NCI-H1417 treated with DMSO at 0.1 percent for 48 hours (cell line): ENCODE data around the gene DYNLRB2.

ENCODE experiments used
- DNase-seq: peaks from one replicate; lab custom pipeline; 2025; lab: John Stamatoyannopoulos, UW

DYNLRB2 gene

DNA sequence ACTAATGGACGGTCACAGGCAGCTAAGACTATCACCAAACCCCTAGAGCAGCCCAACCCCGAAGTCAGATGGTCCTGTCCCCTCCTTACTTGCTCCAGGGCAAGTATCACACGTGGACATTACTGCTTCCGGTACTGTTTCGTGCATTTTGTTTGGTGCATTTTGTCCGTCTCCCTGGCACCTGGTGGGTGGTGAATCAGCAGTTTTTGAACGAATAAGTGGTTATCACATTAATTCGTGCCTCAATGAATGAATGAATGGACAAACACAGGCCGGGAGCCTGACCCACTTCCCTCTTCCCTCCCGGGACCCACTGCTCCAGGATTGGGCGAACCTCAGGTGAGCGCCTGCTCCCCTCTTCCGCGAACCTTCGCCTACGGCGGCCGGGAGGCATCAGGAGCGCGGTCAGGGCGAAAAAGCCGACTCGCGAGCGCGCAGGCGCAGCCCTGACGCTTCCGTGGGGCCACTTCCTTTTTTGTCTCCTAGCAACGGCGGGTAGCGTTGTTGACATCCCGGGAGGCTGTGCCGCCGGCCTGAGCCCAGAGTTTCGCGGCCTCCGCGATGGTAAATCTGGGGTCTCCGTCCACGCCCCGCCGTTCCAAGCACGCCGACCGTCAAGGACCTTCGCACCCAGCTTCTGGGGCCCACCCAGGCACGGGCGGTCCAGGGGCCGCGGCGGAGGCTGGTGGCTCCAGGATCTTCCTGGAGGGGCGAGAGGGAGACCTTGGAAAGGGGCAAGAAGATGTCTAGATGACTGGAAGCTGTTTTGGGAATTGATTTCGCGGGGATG lies at the start of gene DYNLRB2:
Gene DYNLRB2 (plus strand): TSS at position 478 of the 790 bp plus-strand sequence. CDS start 84 bp downstream, at position 562.
- DNase-seq = peak; percentile 65

DNA sequence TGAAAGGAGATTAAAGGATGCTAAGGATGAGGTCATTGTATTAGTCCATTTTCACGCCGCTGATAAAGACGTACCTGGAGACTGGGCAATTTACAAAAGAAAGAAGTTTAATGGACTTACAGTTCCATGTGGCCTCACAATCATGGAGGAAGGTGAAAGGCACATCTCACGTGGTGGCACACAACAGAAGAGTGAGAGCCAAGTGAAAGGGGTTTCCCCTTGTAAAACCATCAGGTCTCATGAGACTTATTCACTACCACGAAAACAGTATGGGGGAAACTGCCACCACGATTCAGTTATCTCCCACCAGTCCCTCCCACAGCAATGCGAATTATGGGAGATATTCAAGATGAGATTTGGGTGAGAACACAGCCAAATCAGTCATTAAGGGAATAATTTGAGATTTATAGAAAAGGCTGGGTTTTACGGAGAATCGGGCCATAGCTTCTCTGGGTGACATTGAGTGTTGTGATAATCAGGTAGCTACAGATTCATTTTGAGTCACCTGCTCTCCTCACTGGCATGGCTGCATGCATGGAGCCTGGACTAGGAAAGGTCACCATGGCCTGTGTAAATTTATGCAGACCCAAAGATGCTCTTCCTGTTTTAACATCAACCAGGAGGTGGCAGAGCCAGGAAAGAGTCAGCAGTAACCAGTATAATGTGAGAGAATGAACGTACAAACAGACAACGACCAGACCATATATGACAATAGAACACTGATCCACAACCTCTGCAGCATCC lies 40.5 kb upstream of the DYNLRB2 start:
- DNase-seq = no peak

DNA sequence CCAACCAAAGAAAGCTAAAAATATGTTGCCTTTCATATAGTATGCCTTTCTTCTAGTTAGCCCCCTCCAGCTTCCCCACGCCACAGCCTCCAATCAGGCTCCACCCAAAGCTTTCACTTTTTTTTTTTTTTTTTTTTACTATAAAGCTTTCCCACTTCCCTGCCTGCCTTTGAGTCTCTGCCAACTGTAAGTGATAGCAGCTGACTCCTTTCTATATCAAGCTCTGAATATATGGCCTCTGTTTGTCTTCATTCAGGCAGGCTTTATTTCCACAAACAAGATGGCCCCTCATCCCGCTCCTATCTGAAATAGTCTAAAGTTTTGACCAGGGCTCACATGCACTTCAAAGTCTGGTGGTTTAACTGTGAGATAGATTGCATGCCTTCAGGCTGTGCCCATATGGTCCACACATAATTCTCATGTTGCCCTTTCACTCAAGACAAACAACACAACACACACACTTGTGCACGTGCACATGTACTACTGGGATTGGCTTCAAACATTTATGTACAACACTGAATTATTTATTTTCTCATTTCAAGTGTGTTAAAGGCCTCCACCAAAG lies 39.8 kb upstream of the DYNLRB2 start:
- no peak for DNase-seq

DNA sequence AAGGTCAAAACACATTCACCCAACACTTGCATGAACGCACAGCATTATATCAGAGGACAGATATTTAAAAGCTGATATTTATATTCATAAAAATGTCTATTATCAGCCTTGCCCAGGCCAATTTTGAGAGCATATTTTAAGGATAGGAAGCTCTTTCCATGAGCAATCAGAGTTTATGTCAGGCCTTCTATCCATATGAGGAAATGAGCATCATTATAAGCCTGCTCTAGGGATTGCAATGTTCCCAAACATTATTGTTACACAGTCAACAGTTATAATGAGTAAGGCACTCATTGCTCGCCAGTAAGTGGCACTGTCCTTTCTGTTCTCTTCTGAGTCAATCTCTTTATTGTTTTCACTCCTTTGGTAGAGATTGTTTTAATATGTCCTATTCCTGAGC lies 37.7 kb upstream of the DYNLRB2 start:
- no peak for DNase-seq

DNA sequence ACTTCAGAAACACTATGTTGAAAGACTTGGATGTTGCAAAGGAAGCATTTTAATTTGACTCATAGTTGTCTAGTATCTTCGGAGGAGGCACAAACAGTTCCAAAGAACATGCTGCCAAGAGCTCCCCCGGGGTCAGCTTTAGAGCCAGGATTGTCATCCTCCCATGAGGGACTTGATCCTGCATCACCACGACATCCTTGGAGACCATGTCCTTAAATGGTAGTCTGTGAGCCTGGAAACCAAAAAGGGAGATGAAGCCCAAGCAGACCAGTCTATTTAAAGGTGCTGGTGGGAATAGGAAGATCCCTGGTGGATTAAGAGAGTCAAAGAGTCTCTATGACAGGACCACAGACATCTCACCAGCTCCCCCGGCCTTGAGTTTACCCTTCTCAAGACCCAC lies 33.3 kb upstream of the DYNLRB2 start:
- no peak for DNase-seq

DNA sequence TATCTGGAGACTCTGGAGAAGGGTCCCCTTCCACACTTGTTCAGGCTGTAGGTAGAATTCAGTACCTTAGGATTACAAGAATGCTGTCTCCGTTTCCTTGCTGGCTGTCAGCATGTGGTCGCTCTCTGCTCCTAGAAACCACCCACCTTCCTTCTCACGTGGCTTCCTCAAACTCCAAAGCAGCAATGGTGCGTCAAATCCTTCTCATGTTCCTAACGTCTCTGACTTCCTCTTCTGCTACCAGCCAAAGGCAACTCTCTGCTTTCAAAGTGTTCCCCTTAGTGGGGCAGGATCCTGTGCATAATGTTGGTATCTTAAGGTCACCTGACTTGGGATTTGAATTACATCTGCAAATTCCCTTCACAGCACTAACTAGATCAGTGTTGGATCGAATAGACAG lies 30.9 kb upstream of the DYNLRB2 start:
- no peak for DNase-seq

DNA sequence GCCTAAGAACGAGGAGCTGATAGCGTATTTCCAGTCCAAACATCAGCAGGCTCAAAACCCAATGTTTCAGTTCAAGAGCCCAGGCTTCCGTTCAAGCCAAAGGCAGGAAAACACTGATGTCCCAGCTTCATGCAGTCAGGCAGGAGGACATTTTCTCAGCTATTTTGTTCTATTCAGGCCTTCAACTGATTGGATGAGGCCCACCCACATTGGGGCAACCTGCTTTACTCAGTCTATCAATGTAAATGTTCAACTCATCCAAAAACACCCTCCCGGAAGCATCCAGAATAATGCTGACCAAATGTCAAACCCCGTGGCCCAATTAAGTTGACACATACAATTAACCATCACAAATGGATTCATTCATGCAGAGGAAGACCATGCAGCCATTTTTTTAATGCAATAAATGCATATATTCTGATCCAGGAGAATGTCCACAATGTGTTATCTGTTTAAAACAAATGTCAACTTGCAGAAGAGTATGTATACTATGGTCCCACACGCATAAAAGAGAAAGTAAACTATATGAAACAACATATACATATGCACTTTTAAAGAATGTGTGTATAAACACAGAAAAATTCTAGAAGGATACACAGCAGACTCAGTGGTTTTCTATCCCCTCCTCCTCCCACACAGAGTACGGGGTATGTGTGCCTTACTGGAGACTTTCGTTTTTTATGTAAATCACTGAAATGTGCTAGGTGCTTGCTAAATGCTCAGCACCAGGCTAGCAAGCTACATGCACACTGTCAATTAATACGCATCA lies 28.8 kb upstream of the DYNLRB2 start:
- DNase-seq = no peak

DNA sequence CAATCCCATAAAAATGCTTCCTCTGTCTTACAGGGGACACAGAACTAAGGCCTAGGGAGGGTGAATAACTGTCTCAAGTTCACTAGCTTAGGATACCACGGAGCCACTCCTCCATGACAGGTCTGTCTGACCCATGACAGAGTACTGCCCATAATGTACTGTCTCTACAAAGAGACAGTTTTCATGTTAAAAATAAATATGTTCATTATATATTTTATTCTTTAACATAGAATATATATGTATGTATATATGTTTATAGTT lies 28.3 kb upstream of the DYNLRB2 start:
- no peak for DNase-seq

DNA sequence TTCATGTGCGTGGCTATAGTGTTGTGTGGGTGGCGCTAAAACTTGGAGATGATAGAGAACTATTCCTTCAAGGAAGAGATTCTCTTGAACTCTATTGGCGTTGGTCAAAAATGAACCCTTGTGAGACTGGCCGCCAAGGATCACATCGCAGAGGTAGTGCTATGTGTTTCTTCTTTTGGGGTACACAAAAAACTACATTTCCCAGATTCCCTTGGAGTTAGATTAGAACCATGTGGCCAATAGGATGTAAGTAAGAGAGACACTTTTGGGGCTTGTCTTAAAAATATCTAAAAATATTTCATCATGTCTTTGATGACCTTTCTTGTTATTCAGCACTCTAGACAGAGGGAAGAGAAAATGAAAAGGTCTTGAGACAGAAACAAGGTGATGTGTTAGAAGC lies 25.4 kb upstream of the DYNLRB2 start:
- no peak for DNase-seq

DNA sequence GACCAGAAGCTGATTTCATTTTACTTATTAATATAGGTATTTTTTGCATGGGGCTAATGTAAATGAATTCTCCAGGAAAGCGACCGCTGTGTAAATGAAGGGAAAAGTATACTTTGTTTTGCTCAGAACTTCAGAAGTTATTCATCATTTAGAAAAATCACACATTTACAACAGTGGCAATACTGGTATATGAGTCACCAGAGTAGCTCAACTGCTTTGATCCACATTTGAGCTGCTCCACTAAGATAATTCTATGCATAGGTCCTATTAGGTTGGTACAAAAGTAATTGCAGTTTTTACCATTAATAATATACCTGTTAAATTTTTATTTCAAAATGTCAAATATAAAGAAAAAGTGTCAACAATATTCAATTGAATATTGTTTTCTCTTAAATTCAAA lies 22.9 kb upstream of the DYNLRB2 start:
- DNase-seq = no peak

DNA sequence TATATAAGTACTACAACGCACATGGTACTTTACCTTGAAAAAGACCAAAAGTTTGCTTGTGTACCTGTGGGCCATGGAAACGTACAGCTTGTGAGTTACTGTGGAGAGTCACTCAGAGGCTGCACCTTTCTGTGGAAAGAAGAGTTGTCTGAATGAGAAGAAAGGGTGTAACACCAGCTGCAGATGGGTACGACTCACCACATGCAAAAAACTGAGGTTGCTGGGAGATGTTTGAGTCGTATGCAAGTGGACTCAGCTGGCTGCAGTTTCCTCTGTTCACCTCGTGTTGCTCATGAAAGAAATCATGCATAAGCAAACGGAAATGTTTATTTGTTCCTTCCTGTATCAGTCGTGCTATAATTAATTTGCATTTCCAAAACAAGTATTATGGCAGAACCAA lies 22.4 kb upstream of the DYNLRB2 start:
- DNase-seq = no peak

DNA sequence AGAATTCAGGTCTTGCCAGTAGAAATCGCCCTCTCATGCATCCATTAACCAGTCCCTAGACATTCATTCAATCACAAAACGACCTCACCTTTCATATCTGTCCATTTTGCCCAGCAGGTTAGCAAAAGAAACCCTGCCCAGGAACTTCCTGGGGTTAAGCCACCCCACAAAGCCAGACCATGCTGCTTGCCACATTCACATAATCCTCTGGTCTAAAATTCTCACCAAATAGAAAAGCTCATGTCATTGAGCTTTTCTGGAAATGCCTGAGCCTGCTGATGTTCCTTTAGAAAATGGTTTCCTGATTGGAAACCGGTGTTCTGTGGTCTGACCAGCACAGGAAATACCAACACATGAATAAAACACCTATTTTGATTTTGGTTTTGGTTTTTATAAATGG lies 21.6 kb upstream of the DYNLRB2 start:
- DNase-seq = no peak

DNA sequence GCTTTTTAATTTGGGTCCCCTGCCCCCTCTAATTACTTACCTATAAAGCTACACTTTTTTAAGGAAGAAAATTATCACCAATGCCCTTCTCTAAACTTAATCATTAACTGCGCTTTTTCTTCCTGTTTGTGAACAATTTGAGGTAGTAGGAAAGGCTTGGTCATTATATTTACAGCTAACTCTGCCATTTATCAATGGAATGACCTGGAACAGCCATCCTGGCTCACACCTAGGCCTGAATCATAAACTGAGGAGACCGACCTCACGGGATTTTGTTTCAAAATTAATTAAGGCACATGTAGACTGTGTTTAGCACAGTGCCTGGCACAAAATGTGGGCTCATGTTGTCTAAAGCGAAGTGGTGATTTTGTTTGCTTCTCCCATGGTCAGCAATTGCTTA lies 15.4 kb upstream of the DYNLRB2 start:
- no peak for DNase-seq

DNA sequence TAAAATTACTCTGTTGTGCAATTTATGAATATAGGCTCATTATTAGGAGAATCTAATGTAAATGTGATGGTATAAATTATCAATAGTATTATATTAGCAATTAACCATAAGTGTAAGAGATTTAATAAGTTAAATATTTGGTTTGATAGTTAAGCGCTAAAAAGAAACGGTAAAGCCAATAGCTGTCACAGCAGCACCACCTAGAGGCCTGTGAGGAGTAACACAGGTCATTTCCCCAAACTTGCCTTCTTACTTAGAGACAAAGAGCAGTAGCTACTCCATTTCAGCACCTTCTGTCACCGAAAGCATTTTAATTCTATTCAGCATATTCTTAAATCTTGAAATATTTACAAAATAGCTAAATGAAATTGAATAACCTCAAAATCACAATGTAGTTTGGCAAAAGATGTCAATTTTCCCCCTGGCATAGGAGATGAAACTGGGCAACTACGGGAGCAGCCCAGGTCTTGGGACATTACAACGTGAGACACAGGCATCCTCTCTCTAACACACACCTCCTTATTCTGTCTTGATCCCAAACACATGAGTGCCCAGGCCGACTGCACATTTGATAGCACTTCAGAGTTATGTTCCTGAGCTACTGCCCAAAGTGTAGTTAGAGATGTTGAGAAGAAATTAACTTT lies 14.3 kb upstream of the DYNLRB2 start:
- DNase-seq = no peak

DNA sequence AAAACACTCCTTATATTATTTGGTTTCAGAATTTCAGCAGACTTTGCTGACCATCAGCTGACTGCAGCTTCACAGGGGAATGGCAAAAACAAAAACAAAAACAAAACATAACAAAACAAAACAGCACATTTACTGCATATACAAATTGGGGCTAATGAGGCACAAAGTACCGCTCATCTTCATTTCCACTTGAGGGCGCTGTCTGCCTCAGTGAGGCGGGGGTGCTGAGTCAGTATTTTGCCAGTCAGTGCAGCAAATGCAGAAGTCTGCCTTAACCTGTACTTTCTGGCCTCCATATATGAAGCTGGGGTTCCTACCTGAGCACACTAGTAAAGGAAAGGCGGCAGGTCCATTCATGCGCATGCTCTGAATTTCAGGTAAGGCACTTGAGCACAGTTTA lies 13.5 kb upstream of the DYNLRB2 start:
- DNase-seq = no peak

DNA sequence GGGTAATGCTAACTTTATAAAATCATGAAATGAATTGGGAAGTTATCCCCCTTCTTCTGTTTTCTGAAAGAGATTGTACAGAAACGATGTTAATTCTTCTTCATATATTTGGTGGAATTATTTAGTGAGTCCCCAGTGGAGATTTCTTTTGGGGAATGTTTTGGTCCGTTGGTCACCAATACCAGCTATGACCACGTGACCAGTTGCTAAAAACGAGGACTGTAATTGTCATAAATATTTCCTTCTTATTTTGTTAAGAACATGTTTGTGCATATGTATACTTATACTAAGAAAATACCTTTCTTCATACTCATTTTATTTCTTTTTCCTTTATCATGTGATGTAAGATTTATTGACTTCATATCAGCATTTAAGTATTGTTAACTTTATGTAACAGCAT lies 10.3 kb upstream of the DYNLRB2 start:
- no peak for DNase-seq

DNA sequence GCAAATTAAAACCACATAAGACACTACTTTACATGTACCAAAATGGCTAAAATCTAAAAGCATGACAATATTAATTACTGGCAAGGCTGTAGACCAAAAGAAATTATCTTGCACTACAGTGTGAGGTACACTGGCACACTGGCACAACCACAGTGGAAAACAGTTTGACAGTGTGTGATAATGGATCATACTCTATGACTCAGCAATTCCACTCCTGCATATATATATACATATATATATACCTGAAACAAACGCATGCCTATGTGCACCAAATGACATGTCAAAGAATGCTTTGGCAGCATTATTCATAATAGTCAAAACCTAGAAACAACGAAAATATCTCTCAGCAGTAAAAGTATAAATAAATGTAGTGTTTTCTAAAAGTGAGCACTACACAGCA lies 4.6 kb upstream of the DYNLRB2 start:
- no peak for DNase-seq

DNA sequence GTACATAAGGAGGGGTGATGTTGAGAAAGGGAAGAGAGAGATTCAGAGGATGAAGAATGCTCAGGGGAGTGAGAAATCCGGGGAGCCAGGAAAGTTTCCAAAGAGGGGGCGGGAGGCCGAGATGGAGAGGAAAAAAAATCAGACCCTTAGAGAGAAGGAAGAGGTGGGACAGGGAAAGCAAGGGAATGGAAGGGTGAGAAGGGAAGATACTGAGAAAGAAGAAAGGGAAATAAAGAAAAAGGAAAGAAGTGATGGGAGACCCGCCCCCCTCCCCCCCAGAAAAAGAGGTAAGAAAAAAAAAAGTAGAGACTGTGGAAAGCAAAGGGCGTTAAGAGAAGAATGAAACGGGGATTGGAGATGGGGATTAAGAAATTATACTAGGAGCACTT lies 507 bp downstream of the DYNLRB2 start:
- no peak for DNase-seq

DNA sequence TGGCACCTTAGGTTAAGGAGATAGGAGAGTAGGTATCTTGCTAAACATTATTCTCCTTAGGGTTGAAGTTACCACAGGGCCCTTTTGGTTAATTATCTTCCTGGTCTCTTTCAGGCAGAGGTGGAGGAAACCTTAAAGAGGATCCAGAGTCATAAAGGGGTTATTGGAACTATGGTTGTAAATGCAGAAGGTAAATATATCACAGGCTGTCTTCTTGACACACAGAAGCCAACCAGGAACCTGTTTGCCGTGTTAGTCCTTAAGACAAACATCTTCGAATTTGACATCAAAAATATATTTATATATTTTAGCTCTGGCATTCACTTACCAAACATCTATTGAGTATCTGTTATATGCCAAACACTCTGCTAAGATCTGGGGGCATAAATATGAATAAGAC lies 2.4 kb downstream of the DYNLRB2 start:
- DNase-seq = no peak

DNA sequence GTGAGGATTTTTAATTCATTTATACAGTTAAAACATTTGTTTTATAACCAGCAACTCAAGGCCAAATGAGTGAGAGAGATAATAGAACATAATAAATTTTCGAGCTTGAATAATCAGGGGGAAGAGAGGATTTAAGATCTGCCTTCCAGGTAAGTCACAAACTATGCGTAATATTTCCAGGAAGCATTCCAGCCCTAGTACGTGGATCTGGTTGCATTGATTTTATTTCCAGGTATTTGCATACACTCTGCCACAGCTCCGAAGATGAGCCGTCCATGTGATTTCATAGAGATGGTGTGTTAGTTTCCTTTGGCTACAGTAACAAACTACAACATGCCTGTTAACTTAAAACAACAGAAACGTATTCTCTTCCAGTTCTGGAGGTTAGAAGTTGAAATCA lies 3.5 kb downstream of the DYNLRB2 start:
- no peak for DNase-seq

DNA sequence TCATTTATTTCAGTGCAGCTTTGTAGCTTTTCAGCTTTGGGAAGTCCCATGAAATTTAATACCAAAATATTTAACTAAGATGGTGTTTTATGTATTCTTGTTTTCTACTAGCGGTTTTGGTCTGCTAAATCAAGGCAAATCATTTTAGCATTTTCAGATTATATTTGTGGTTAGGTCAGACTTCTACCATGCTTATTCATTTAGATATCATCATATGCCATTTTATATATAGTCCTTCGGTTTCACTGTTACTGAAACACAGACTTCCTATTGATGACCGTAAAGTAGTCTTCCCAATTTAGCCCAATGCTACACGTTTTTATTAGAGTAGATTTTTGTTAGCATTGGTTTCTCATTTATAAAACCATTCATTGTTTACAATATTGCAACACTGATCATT lies 5.5 kb downstream of the DYNLRB2 start:
- no peak for DNase-seq

DNA sequence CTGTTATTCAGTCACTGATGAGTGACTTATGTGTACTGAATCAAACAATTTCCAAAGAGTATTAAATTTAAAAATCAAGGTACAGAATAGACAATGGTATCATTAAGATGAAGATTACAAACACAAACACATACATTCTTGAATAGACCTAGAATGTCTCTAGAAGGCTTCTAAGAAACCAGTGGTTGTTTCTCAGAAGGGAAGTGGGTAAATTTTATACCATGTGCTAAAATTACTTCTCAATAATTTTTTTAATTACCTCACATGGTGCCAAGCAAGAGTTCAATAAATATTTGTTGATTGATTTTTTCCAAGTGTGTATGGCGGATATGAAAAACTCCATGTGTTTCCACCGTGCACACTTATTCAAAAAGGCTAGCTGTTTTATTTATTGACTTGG lies 6.4 kb downstream of the DYNLRB2 start:
- no peak for DNase-seq
